ENCODE measurements around the gene ATP1A2.

The ATP1A2 gene

GRCh38 chr1:160151303-160151702, 35.7 kb downstream of the ATP1A2 start, which contains the start of gene ATP1A4:
TSS of gene ATP1A4 (plus strand) at chr1:160151603. CDS start at chr1:160152041, 438 bp downstream.
- DNase-seq = no peak

GRCh38 chr1:160154790-160155189, 39.2 kb downstream of the ATP1A2 start:
- DNase-seq = no peak

GRCh38 chr1:160156361-160156760, 40.8 kb downstream of the ATP1A2 start:
- DNase-seq = no peak

GRCh38 chr1:160157174-160157573, 41.6 kb downstream of the ATP1A2 start:
- DNase-seq = no peak

- no peak for DNase-seq
Observed at GRCh38 chr1:160158031-160158430, 42.5 kb downstream of the ATP1A2 start.

GRCh38 chr1:160158534-160158933, 43.0 kb downstream of the ATP1A2 start:
- no peak for DNase-seq

- DNase-seq = no peak
Observed at GRCh38 chr1:160159846-160160245, 44.3 kb downstream of the ATP1A2 start.

- DNase-seq = no peak
Observed at GRCh38 chr1:160161965-160162705, 46.6 kb downstream of the ATP1A2 start.

- DNase-seq = no peak
Observed at GRCh38 chr1:160162931-160163330, 47.4 kb downstream of the ATP1A2 start.

GRCh38 chr1:160163615-160164014, 48.1 kb downstream of the ATP1A2 start:
- DNase-seq = no peak

GRCh38 chr1:160164121-160164520, 48.6 kb downstream of the ATP1A2 start:
- no peak for DNase-seq

GRCh38 chr1:160166166-160166868, 50.8 kb downstream of the ATP1A2 start:
- DNase-seq = no peak

GRCh38 chr1:160167056-160167455, 51.5 kb downstream of the ATP1A2 start:
- DNase-seq = no peak

GRCh38 chr1:160167580-160167979, 52.0 kb downstream of the ATP1A2 start:
- no peak for DNase-seq

GRCh38 chr1:160168016-160168415, 52.5 kb downstream of the ATP1A2 start:
- DNase-seq = no peak

- DNase-seq = no peak
Observed at GRCh38 chr1:160168609-160169369, 53.2 kb downstream of the ATP1A2 start.

GRCh38 chr1:160169553-160170399, 54.2 kb downstream of the ATP1A2 start:
- DNase-seq = no peak

GRCh38 chr1:160171354-160171753, 55.8 kb downstream of the ATP1A2 start:
- no peak for DNase-seq

GRCh38 chr1:160171980-160172379, 56.4 kb downstream of the ATP1A2 start:
- no peak for DNase-seq

GRCh38 chr1:160177231-160177630, 61.7 kb downstream of the ATP1A2 start:
- DNase-seq = no peak

GRCh38 chr1:160177667-160178066, 62.1 kb downstream of the ATP1A2 start:
- no peak for DNase-seq

- DNase-seq = no peak
Observed at GRCh38 chr1:160178731-160179130, 63.2 kb downstream of the ATP1A2 start.

- no peak for DNase-seq
Observed at GRCh38 chr1:160179336-160179735, 63.8 kb downstream of the ATP1A2 start.

All from cortex of kidney (tissue), 1 donor.